WTC11 (cell line): ENCODE results near the gene NCK1. TPM values are rescaled to one million over a fixed set of nuclear protein-coding genes. Genes with fewer than 3 reads are reported as not detected.

Source experiments
- ATAC-seq: fragments of 200-7000 bp; cut with Tn5 transposase; 2 replicates; pipeline ENCODE4 v1.10.0; 2021; ENCODE audit warnings: mild to moderate bottlenecking, moderate library complexity
- CTCF ChIA-PET: fragments of 300-600 bp; sonication (Branson Sonifier 250); formaldehyde crosslinking; loops from one replicate; lab custom pipeline; 2021; ENCODE audit warnings: antibody characterized with exemption; lab: Charles Lee
- POLR2A ChIA-PET: fragments of 350-600 bp; sonication (Branson Sonifier 250); formaldehyde crosslinking; loops from one replicate; lab custom pipeline; 2021; ENCODE audit warnings: antibody characterized with exemption; lab: Charles Lee
- DNase-seq: peaks from one replicate; pipeline ENCODE4 v3.0.0; 2021; ENCODE audit warnings: low spot score
- H3K27ac Mint-ChIP-seq: 2 replicates; pipeline ENCODE4 v1.8.0; 2021; ENCODE audit warnings: mixed read lengths
- H3K27me3 Mint-ChIP-seq: 2 replicates; pipeline ENCODE4 v1.8.0; 2021; ENCODE audit warnings: low read depth, mild to moderate bottlenecking, moderate library complexity, mixed read lengths
- H3K36me3 Mint-ChIP-seq: 2 replicates; pipeline ENCODE4 v1.8.0; 2021; ENCODE audit warnings: mixed read lengths
- H3K4me1 Mint-ChIP-seq: 2 replicates; pipeline ENCODE4 v1.8.0; 2022; ENCODE audit warnings: mixed read lengths
- H3K4me3 Mint-ChIP-seq: 2 replicates; pipeline ENCODE4 v1.8.0; 2021; ENCODE audit warnings: mild to moderate bottlenecking, moderate library complexity, mixed read lengths
- H3K9me3 Mint-ChIP-seq: 2 replicates; pipeline ENCODE4 v1.8.0; 2021; ENCODE audit warnings: mixed read lengths
- CREM ChIP-seq: sonication (generic); formaldehyde crosslinking; IDR thresholded peaks from 2 replicates; pipeline ENCODE4 v1.8.1; 2022; ENCODE audit warnings: mild to moderate bottlenecking, missing genetic modification reagents, moderate library complexity
- E2F1 ChIP-seq: sonication (generic); formaldehyde crosslinking; IDR thresholded peaks from 2 replicates; pipeline ENCODE4 v1.8.0; 2022; ENCODE audit warnings: mild to moderate bottlenecking, missing genetic modification reagents
- ELF4 ChIP-seq: sonication (generic); formaldehyde crosslinking; IDR thresholded peaks from 2 replicates; pipeline ENCODE4 v1.8.1; 2022; ENCODE audit warnings: low read depth, mild to moderate bottlenecking, moderate library complexity, missing genetic modification reagents
- FOXK1 ChIP-seq: sonication (generic); formaldehyde crosslinking; IDR thresholded peaks from 2 replicates; pipeline ENCODE4 v1.8.0; 2022; ENCODE audit warnings: mild to moderate bottlenecking, moderate library complexity, missing genetic modification reagents
- GABPB1 ChIP-seq: sonication (generic); formaldehyde crosslinking; IDR thresholded peaks from 2 replicates; pipeline ENCODE4 v1.8.1; 2023; ENCODE audit warnings: mild to moderate bottlenecking, missing genetic modification reagents
- GTF2I ChIP-seq: fragments of 250-450 bp; sonication (Bioruptor Pico); conservative IDR thresholded peaks from 2 replicates; pipeline ENCODE4 v1.4.0; 2021; ENCODE audit warnings: mild to moderate bottlenecking
- HMGA2 ChIP-seq: fragments of 250-450 bp; sonication (Bioruptor Pico); IDR thresholded peaks from 2 replicates; pipeline ENCODE4 v1.4.0; 2021; ENCODE audit warnings: mild to moderate bottlenecking, moderate library complexity
- IRF1 ChIP-seq: sonication (generic); formaldehyde crosslinking; IDR thresholded peaks from 2 replicates; pipeline ENCODE4 v1.8.0; 2023; ENCODE audit warnings: missing genetic modification reagents
- KAT7 ChIP-seq: sonication (generic); formaldehyde crosslinking; IDR thresholded peaks from 2 replicates; pipeline ENCODE4 v1.8.1; 2023; ENCODE audit warnings: missing genetic modification reagents, mild to moderate bottlenecking, borderline replicate concordance
- NFE2L1 ChIP-seq: sonication (generic); formaldehyde crosslinking; IDR thresholded peaks from 2 replicates; pipeline ENCODE4 v1.8.1; 2023; ENCODE audit warnings: missing genetic modification reagents
- PRRX2 ChIP-seq: fragments of 250-450 bp; sonication (Bioruptor Pico); IDR thresholded peaks from 2 replicates; pipeline ENCODE4 v1.8.0; 2021; ENCODE audit warnings: mild to moderate bottlenecking
- RELA ChIP-seq: sonication (generic); formaldehyde crosslinking; IDR thresholded peaks from 2 replicates; pipeline ENCODE4 v1.8.1; 2022; ENCODE audit warnings: missing genetic modification reagents, mild to moderate bottlenecking, borderline replicate concordance
- SMAD4 ChIP-seq: sonication (generic); formaldehyde crosslinking; IDR thresholded peaks from 2 replicates; pipeline ENCODE4 v1.8.0; 2022; ENCODE audit warnings: mild to moderate bottlenecking, missing genetic modification reagents
- ZNF138 ChIP-seq: sonication (generic); formaldehyde crosslinking; conservative IDR thresholded peaks from 2 replicates; pipeline ENCODE4 v1.8.1; 2022; ENCODE audit warnings: mild to moderate bottlenecking, moderate library complexity, missing genetic modification reagents
- ZNF263 ChIP-seq: sonication (generic); formaldehyde crosslinking; IDR thresholded peaks from 2 replicates; pipeline ENCODE4 v1.8.1; 2022; ENCODE audit warnings: low read depth, mild to moderate bottlenecking, moderate library complexity, missing genetic modification reagents
- ZNF416 ChIP-seq: fragments of 250-450 bp; sonication (Bioruptor Pico); IDR thresholded peaks from 2 replicates; pipeline ENCODE4 v1.9.0; 2021; ENCODE audit warnings: mild to moderate bottlenecking, inconsistent platforms
- ZNF671 ChIP-seq: fragments of 250-450 bp; sonication (Bioruptor Pico); IDR thresholded peaks from 2 replicates; pipeline ENCODE4 v1.8.0; 2021; ENCODE audit warnings: mild to moderate bottlenecking
- total RNA-seq: library from RNA; stranded (reverse); gene quantifications from 3 replicates; pipeline ENCODE4 v1.2.3, GENCODE V29; 2021
- TF ChIP-seq, protein P1 (sequence below): sonication (generic); formaldehyde crosslinking; IDR thresholded peaks from 2 replicates; pipeline ENCODE4 v1.8.1; 2022; ENCODE audit warnings: low read depth, mild to moderate bottlenecking, moderate library complexity, missing genetic modification reagents, borderline replicate concordance
- TF ChIP-seq, protein P2 (sequence below): fragments of 200-600 bp; IDR thresholded peaks from 2 replicates; pipeline ENCODE4 v1.8.0; 2022; ENCODE audit warnings: antibody characterized with exemption
- TF ChIP-seq, protein P3 (sequence below): fragments of 250-450 bp; sonication (Bioruptor Pico); conservative IDR thresholded peaks from 2 replicates; pipeline ENCODE4 v1.9.0; 2021; ENCODE audit warnings: mild to moderate bottlenecking

NCK1 gene
- total RNA-seq, 1 experiment from 2014 or later, result 28.9 TPM

GRCh38 chr3:136925425-136926190 lies 63.6 kb downstream of the NCK1 start (continued):
- TF ChIP-seq, protein P1, sequence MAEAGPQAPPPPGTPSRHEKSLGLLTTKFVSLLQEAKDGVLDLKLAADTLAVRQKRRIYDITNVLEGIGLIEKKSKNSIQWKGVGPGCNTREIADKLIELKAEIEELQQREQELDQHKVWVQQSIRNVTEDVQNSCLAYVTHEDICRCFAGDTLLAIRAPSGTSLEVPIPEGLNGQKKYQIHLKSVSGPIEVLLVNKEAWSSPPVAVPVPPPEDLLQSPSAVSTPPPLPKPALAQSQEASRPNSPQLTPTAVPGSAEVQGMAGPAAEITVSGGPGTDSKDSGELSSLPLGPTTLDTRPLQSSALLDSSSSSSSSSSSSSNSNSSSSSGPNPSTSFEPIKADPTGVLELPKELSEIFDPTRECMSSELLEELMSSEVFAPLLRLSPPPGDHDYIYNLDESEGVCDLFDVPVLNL (CRISPR knock-in tag), result no peak
- TF ChIP-seq KAT7 (CRISPR knock-in tag) (no peak), RELA (CRISPR knock-in tag) (no peak), PRRX2 (CRISPR knock-in tag) (no peak)

DNA sequence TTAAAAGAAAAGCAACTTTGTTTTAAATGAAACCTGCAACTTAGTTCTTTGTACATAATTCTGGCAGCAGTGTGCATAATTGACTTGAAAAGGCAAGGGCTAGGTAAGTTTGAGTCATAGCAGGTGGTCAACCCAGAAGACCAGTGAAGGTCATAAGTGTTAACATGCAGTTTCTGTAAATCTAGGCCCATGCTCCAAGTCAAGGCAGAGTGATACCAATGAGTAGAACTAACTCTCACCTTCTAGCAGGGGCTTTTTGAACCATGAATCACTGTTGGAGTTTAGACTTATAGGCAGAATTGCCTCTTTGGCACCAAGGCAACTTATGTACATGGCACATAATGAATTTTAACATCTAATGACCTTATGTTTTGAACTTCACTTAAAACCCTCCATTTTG lies 66.2 kb downstream of the NCK1 start:
- peaks cover 8% of the 10 kb centered on the region for H3K36me3 Mint-ChIP-seq
- H3K4me1 Mint-ChIP-seq, result no peaks in the 10 kb centered on the region
- CTCF ChIA-PET, result no interaction called here
- TF ChIP-seq GABPB1 (CRISPR knock-in tag) (no peak), SMAD4 (CRISPR knock-in tag) (no peak), NFE2L1 (CRISPR knock-in tag) (no peak), GTF2I (CRISPR knock-in tag) (no peak), ZNF263 (no peak), FOXK1 (CRISPR knock-in tag) (no peak), CREM (CRISPR knock-in tag) (no peak), HMGA2 (CRISPR knock-in tag) (no peak), E2F1 (CRISPR knock-in tag) (no peak)
- TF ChIP-seq, protein P2, sequence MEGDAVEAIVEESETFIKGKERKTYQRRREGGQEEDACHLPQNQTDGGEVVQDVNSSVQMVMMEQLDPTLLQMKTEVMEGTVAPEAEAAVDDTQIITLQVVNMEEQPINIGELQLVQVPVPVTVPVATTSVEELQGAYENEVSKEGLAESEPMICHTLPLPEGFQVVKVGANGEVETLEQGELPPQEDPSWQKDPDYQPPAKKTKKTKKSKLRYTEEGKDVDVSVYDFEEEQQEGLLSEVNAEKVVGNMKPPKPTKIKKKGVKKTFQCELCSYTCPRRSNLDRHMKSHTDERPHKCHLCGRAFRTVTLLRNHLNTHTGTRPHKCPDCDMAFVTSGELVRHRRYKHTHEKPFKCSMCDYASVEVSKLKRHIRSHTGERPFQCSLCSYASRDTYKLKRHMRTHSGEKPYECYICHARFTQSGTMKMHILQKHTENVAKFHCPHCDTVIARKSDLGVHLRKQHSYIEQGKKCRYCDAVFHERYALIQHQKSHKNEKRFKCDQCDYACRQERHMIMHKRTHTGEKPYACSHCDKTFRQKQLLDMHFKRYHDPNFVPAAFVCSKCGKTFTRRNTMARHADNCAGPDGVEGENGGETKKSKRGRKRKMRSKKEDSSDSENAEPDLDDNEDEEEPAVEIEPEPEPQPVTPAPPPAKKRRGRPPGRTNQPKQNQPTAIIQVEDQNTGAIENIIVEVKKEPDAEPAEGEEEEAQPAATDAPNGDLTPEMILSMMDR, result no peak
- no peak overlapping the region for H3K4me3 Mint-ChIP-seq
- ATAC-seq (no peak), DNase-seq (no peak)
- POLR2A ChIA-PET, result interaction anchor here (1.2 kb wide), 1 partner anchor 66 kb away, joined by 5 read pairs; the partner anchor contains the start of gene NCK1
- H3K27me3 Mint-ChIP-seq, result no peaks in the 10 kb centered on the region
- H3K9me3 Mint-ChIP-seq, result no peaks in the 10 kb centered on the region
- H3K27ac Mint-ChIP-seq, result no peak overlapping the region

GRCh38 chr3:136929977-136930670 lies 68.1 kb downstream of the NCK1 start:
- H3K27me3 Mint-ChIP-seq, result no peaks in the 10 kb centered on the region
- no peak overlapping the region for H3K4me3 Mint-ChIP-seq
- no peak for DNase-seq
- no peak overlapping the region for H3K27ac Mint-ChIP-seq
- H3K36me3 Mint-ChIP-seq, result peaks cover 12% of the 10 kb centered on the region
- no peaks in the 10 kb centered on the region for H3K4me1 Mint-ChIP-seq
- TF ChIP-seq ELF4, result no peak
- 0 out of 2 replicates have a peak, but pooled peaks have one; percentile 6 for TF ChIP-seq HMGA2 (CRISPR knock-in tag)
- TF ChIP-seq, all 79 proteins: peak for 1
- H3K9me3 Mint-ChIP-seq, result no peaks in the 10 kb centered on the region
- CTCF ChIA-PET, result interaction anchor here (0.8 kb wide), 1 partner anchor 84 kb away, joined by 3 read pairs; no protein-coding TSS in a partner anchor
- no peak for ATAC-seq
- POLR2A ChIA-PET, result no interaction called here

GRCh38 chr3:136931606-136932005 lies 69.6 kb downstream of the NCK1 start:
- Mint-ChIP-seq H3K27me3 (no peaks in the 10 kb centered on the region), H3K9me3 (peaks cover 4% of the 10 kb centered on the region), H3K4me1 (no peaks in the 10 kb centered on the region), H3K36me3 (peaks cover 20% of the 10 kb centered on the region), H3K27ac (no peak overlapping the region), H3K4me3 (no peak overlapping the region)
- CTCF ChIA-PET, result no interaction called here
- ATAC-seq (no peak), DNase-seq (no peak)
- POLR2A ChIA-PET, result no interaction called here
- TF ChIP-seq ZNF138 (no peak), ZNF416 (no peak), IRF1 (no peak), ZNF671 (no peak)
- TF ChIP-seq, protein P3, sequence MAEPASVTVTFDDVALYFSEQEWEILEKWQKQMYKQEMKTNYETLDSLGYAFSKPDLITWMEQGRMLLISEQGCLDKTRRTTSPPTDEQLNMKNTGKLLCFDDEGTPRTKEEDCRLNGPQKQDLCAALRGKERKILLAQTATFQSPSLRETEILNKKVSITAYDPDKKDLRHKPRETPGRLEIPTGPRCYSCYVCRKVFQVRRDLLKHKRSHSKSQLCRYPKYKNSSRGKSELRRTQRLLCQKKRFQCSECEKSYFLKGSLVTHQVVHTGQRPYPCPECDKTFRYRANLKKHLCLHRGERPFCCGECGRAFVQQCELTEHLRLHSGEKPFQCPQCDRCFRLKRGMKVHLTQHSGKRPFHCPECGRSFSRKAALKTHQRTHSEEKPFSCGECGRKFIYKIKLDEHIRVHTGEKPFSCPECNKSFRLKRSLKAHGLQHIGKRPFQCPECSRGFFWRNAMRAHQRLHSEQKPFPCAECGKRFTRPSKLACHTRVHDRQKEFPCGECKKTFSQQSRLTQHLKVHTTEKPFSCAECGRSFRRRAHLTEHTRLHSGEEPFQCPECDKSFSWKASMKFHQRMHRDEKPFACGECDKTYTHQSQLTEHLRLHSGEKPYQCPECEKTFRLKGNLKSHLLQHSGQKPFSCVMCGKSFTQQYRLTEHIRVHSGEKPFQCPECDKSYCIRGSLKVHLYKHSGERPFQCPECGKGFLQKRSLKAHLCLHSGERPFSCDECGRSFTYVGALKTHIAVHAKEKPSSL (CRISPR knock-in tag), result no peak
